ENCODE measurements around the gene GPC4. TPM values are rescaled to one million over a fixed set of nuclear protein-coding genes. Genes with fewer than 3 reads are reported as not detected.

GPC4 gene
- polyA plus RNA-seq, 1 donor = 12.4 TPM

DNA sequence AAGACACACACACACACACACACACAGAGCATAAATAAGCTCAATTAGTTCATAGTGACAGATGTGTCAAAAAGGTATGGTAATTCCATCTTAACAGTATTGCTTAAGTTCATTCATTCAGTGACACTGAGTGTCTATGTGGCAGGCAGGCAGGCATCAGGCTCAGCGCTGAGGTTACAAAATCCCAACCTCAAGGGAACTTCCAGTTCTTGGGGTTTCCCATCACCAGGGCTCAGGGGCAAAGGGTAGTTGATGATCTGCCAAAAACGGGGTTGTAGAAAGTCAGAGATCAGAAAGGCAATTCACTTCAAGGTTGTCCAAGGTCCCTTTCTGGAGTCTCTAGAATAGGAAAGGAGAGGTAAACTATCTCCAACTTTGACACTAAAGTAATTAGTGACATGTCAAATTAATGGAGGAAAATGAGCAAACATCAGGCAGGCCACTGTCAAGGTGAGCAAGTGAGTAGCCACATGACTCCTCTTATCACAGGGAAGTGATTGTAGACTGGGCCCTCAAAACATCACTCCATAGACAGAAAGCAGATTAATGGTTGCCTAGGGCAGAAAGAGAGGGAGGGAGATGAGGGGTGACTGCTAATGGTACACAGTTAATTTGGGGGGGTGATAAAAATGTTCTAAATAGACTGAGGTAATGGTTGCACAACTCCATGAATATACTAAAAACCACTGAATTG lies 41.8 kb downstream of the GPC4 start:
- peak; percentile 23 to 81 for DNase-seq
- Histone ChIP-seq H3K36me3 (ENCODE audit: control insufficient read depth, insufficient read depth, low read length) (no peaks in the 10 kb centered on the region), H3K4me1 (ENCODE audit: control insufficient read depth, insufficient read depth, low read length) (peaks cover 4% of the 10 kb centered on the region), H3K27ac (ENCODE audit: low read length) (no peak overlapping the region), H3K9me3 (ENCODE audit: control insufficient read depth, low read depth, low read length) (no peaks in the 10 kb centered on the region), H3K27me3 (ENCODE audit: control insufficient read depth, insufficient read depth, low read length) (no peaks in the 10 kb centered on the region), H3K4me3 (ENCODE audit: low read length) (no peak overlapping the region)
- no CpG with 5 or more reads among the region's 2 CpGs for WGBS (ENCODE audit: insufficient coverage, low lambda C conversion rate)

DNA sequence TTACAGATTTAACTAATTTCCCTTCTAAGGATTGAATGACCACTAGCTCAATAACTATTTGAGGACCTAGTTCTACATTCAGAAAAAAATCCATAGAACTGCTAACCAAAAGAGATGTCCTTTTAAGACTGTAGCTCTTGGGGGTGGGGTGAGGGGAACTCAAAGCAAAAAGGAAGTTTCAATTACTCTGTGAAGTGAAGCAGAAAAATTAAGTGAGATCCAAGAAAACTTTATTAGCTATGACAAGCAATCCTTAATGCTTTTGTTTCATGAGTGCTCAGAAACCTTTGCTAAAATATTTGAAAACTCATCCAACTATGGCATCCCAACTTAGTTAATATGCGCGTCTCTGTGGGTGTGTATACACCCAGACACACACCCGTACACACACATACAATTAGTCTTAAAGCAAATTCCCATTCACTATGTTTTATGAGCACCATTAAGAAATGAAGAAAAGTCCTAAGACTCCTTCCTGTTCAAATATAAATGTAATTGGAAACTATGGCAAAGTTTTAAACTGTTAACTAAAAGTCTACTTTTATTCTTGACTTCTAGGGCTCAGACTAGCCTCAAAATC lies 44.5 kb downstream of the GPC4 start:
- Histone ChIP-seq H3K36me3 (ENCODE audit: control insufficient read depth, insufficient read depth, low read length) (no peaks in the 10 kb centered on the region), H3K4me3 (ENCODE audit: low read length) (no peak overlapping the region), H3K9me3 (ENCODE audit: control insufficient read depth, low read depth, low read length) (no peaks in the 10 kb centered on the region), H3K4me1 (ENCODE audit: control insufficient read depth, insufficient read depth, low read length) (peaks cover 4% of the 10 kb centered on the region), H3K27me3 (ENCODE audit: control insufficient read depth, insufficient read depth, low read length) (no peaks in the 10 kb centered on the region), H3K27ac (ENCODE audit: low read length) (no peak overlapping the region)
- DNase-seq = no peak
- WGBS (ENCODE audit: insufficient coverage, low lambda C conversion rate) = no CpG with 5 or more reads among the region's 3 CpGs

DNA sequence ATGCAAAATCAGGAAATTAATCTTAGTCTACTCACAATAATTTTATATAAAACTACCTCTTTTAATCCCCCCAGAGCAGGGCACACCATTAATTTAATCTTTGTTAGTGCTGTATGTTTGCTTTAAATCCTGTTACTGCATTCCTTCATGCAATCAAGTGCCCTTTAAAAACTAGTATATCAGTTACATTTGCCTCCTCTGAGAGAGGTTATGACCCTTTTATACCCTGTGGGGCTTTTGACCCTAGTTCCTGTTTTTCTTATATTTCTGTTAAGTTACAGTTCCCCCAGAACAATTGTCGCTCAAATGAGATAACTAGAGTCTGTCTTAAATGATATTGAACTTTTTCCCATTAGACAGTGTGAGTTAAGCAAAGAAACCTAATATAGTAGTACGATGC lies 46.2 kb downstream of the GPC4 start:
- H3K36me3 ChIP-seq (ENCODE audit: control insufficient read depth, insufficient read depth, low read length) = no peaks in the 10 kb centered on the region
- H3K4me1 ChIP-seq (ENCODE audit: control insufficient read depth, insufficient read depth, low read length) = peaks cover 3% of the 10 kb centered on the region
- no peaks in the 10 kb centered on the region for H3K27me3 ChIP-seq (ENCODE audit: control insufficient read depth, insufficient read depth, low read length)
- no CpG with 5 or more reads among the region's 2 CpGs for WGBS (ENCODE audit: insufficient coverage, low lambda C conversion rate)
- H3K4me3 ChIP-seq (ENCODE audit: low read length) = no peak overlapping the region
- no peak overlapping the region for H3K27ac ChIP-seq (ENCODE audit: low read length)
- no peak for DNase-seq
- H3K9me3 ChIP-seq (ENCODE audit: control insufficient read depth, low read depth, low read length) = no peaks in the 10 kb centered on the region

DNA sequence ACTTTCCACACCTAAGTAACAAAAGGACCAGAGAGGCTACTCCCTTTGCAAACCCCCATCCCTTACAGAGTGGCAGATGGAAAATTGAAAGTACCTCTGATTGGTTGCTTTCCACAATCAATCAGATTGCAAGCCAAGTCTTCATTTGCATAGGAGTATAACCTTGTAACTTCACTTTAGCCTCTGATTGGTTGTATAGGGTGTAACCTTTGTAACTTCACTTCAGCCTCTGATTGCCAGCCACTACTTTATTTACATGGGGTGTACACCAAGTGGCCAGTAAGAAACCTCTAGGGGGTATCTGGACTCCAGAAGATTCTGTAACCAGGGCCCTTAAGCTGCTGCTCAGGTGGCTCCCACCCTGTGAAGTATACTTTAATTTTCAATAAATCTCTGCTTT lies 48.6 kb downstream of the GPC4 start:
- Histone ChIP-seq H3K27ac (ENCODE audit: low read length) (no peak overlapping the region), H3K36me3 (ENCODE audit: control insufficient read depth, insufficient read depth, low read length) (no peaks in the 10 kb centered on the region), H3K4me1 (ENCODE audit: control insufficient read depth, insufficient read depth, low read length) (no peaks in the 10 kb centered on the region), H3K27me3 (ENCODE audit: control insufficient read depth, insufficient read depth, low read length) (no peaks in the 10 kb centered on the region), H3K9me3 (ENCODE audit: control insufficient read depth, low read depth, low read length) (no peaks in the 10 kb centered on the region), H3K4me3 (ENCODE audit: low read length) (no peak overlapping the region)
- DNase-seq = no peak

DNA sequence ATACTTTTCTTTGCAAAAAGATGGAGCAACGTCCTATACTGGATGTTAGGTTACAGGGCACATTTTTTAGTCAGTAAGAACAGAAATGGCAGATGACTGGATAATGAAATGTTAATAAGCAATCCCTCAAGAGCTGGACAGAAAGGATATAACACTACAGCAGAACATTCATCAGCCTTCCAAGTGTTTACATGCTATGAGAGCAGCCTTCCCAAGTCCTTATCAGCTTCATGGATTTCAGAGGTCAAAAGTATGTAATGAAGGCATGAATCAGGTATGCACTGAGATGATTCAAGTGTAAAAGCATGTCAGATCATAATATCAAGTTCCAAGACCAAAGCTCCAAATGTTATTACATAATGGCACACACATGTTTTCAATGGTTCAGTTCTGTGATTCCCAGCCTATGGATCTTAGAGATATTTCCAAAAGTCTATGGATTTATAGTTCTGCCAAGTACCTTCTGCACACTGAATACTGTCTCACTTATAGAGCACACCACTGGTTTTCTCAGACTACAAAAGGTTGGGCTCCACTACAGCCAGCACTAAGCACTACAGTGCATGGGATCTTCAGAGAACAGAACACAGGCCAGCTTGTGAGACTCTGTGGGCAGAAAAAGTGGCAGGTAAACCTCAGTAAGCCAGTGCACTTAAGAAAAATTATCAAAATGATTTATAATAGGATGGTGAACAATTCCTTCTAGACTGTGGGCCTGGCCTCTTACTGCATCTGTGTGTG lies 49.2 kb downstream of the GPC4 start:
- no CpG with 5 or more reads among the region's 1 CpG for WGBS (ENCODE audit: insufficient coverage, low lambda C conversion rate)
- H3K36me3 ChIP-seq (ENCODE audit: control insufficient read depth, insufficient read depth, low read length) = no peaks in the 10 kb centered on the region
- DNase-seq = peak in 1 of 2 donors; percentile 20
- H3K4me3 ChIP-seq (ENCODE audit: low read length) = no peak overlapping the region
- H3K4me1 ChIP-seq (ENCODE audit: control insufficient read depth, insufficient read depth, low read length) = no peaks in the 10 kb centered on the region
- H3K27ac ChIP-seq (ENCODE audit: low read length) = no peak overlapping the region
- no peaks in the 10 kb centered on the region for H3K27me3 ChIP-seq (ENCODE audit: control insufficient read depth, insufficient read depth, low read length)
- no peaks in the 10 kb centered on the region for H3K9me3 ChIP-seq (ENCODE audit: control insufficient read depth, low read depth, low read length)

DNA sequence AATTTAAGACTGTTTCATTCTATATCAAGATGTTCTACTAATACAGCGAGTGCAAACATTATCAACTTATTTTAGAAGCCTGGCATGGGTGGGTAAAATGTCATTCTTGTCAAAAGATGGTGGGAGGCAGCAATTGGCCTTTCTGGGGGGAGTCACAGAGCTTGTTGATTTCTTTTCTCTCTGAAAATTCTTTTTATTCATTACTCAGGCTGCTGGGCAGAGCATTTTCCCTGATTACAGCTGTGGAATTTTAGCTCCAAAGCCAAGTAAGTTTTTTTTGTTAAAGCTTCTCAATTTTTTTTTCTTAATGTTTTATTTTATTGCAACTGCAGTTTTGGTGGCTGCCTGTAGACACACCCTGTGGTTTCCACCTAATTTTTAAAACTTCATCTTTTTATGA lies 50.4 kb downstream of the GPC4 start:
- DNase-seq = no peak
- Histone ChIP-seq H3K9me3 (ENCODE audit: control insufficient read depth, low read depth, low read length) (no peaks in the 10 kb centered on the region), H3K27me3 (ENCODE audit: control insufficient read depth, insufficient read depth, low read length) (no peaks in the 10 kb centered on the region), H3K4me3 (ENCODE audit: low read length) (no peak overlapping the region), H3K36me3 (ENCODE audit: control insufficient read depth, insufficient read depth, low read length) (no peaks in the 10 kb centered on the region), H3K4me1 (ENCODE audit: control insufficient read depth, insufficient read depth, low read length) (no peaks in the 10 kb centered on the region), H3K27ac (ENCODE audit: low read length) (no peak overlapping the region)
- WGBS (ENCODE audit: insufficient coverage, low lambda C conversion rate) = no CpG with 5 or more reads among the region's 1 CpG

DNA sequence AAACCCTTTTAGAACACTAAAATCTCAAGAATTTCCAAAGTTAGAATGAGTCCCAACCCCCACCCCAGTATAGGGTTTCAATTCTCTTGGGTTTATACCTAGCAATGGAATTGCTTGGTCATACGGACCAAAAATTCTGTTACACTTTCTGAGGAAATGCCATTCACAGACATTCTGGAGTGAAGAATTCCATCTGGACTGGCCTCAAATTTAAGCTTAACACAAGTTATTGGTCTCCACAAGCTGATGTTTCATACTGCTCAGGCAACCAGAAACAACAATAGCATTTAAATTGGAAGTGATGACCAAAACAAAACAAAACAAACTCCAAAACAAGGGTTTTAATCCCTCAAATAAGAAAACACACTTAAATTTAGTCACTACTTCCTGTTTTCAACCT lies 51.1 kb downstream of the GPC4 start:
- WGBS (ENCODE audit: insufficient coverage, low lambda C conversion rate) = no CpG with 5 or more reads among the region's 1 CpG
- H3K4me1 ChIP-seq (ENCODE audit: control insufficient read depth, insufficient read depth, low read length) = no peaks in the 10 kb centered on the region
- no peaks in the 10 kb centered on the region for H3K27me3 ChIP-seq (ENCODE audit: control insufficient read depth, insufficient read depth, low read length)
- no peak overlapping the region for H3K27ac ChIP-seq (ENCODE audit: low read length)
- H3K4me3 ChIP-seq (ENCODE audit: low read length) = no peak overlapping the region
- no peaks in the 10 kb centered on the region for H3K36me3 ChIP-seq (ENCODE audit: control insufficient read depth, insufficient read depth, low read length)
- no peaks in the 10 kb centered on the region for H3K9me3 ChIP-seq (ENCODE audit: control insufficient read depth, low read depth, low read length)
- no peak for DNase-seq

DNA sequence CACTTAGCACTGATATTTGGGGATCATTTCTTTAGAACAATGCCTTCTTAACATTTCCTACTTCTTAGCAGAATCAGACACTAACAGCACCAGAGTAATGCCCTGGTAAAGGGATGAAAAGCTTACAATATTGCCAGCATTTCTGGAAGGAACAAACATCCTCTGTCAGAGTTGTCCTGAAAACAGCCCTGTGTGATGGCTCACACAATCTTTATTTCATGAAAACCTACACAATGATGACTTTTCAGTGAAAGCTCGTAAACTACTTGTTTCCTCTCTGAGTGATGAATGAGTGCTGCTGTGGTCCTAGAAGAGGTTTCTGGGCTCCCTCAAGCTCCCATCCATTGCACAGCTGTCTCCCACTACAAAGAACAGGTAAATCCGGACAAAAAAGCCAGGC lies 52.8 kb downstream of the GPC4 start:
- WGBS (ENCODE audit: insufficient coverage, low lambda C conversion rate) = no CpG with 5 or more reads among the region's 2 CpGs
- Histone ChIP-seq H3K27me3 (ENCODE audit: control insufficient read depth, insufficient read depth, low read length) (no peaks in the 10 kb centered on the region), H3K9me3 (ENCODE audit: control insufficient read depth, low read depth, low read length) (no peaks in the 10 kb centered on the region), H3K36me3 (ENCODE audit: control insufficient read depth, insufficient read depth, low read length) (no peaks in the 10 kb centered on the region), H3K4me3 (ENCODE audit: low read length) (no peak overlapping the region), H3K4me1 (ENCODE audit: control insufficient read depth, insufficient read depth, low read length) (no peaks in the 10 kb centered on the region), H3K27ac (ENCODE audit: low read length) (no peak overlapping the region)
- no peak for DNase-seq

DNA sequence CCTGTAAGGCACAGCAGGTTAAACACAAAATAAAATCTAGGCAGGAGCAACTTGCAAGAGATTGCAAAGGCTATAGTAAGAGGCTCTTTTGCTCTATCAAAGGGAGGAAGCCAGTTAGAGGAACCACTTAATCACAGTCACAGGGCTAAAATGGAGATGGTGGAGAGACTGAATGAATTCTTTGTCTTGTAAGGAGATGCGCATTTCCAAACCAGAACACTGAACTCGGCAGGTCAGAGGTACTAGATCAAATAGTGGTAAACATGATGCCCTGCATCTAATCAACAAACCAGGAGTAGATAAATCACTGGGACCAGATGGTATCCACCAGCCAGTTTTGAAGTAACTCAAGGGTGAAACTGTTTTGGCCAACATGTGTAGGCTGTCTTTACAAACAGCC lies 55.8 kb downstream of the GPC4 start:
- no CpG with 5 or more reads among the region's 2 CpGs for WGBS (ENCODE audit: insufficient coverage, low lambda C conversion rate)
- no peaks in the 10 kb centered on the region for H3K27me3 ChIP-seq (ENCODE audit: control insufficient read depth, insufficient read depth, low read length)
- no peaks in the 10 kb centered on the region for H3K4me1 ChIP-seq (ENCODE audit: control insufficient read depth, insufficient read depth, low read length)
- H3K27ac ChIP-seq (ENCODE audit: low read length) = no peak overlapping the region
- no peak overlapping the region for H3K4me3 ChIP-seq (ENCODE audit: low read length)
- DNase-seq = no peak
- H3K36me3 ChIP-seq (ENCODE audit: control insufficient read depth, insufficient read depth, low read length) = no peaks in the 10 kb centered on the region
- no peaks in the 10 kb centered on the region for H3K9me3 ChIP-seq (ENCODE audit: control insufficient read depth, low read depth, low read length)

DNA sequence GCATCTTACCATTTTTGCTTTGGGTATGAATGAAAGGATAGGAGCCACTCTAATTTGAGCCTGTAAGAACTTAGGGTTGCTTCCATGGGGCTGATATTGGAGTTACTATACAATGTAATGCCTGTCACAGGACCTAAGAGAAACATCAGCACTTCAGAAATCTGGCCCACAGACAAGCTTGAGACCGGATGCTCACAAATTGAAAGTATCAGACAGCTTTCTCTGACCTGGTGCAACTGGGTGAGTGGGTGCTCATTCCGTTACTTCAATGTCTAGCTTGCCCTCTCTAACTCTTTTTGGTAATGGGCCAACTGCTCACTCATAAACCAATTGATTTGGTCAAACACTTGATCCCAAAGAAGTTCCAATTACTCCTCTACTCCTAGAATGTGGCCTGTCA lies 62.1 kb downstream of the GPC4 start:
- no peaks in the 10 kb centered on the region for H3K36me3 ChIP-seq (ENCODE audit: control insufficient read depth, insufficient read depth, low read length)
- no CpG with 5 or more reads among the region's 2 CpGs for WGBS (ENCODE audit: insufficient coverage, low lambda C conversion rate)
- H3K4me1 ChIP-seq (ENCODE audit: control insufficient read depth, insufficient read depth, low read length) = no peaks in the 10 kb centered on the region
- no peaks in the 10 kb centered on the region for H3K9me3 ChIP-seq (ENCODE audit: control insufficient read depth, low read depth, low read length)
- no peak overlapping the region for H3K4me3 ChIP-seq (ENCODE audit: low read length)
- no peaks in the 10 kb centered on the region for H3K27me3 ChIP-seq (ENCODE audit: control insufficient read depth, insufficient read depth, low read length)
- H3K27ac ChIP-seq (ENCODE audit: low read length) = no peak overlapping the region
- DNase-seq = no peak
